HG03039 (cell line): ENCODE measurements around the gene RAB1B.
"Not testable (repeated sequence)": the region's sequence is repeated elsewhere in the genome, so short reads cannot be mapped to it uniquely, and the experiment has no call there.

Experiments used
- ATAC-seq: cut with Tn5 transposase; IDR thresholded peaks from one replicate; pipeline ENCODE4 v1.9.1; 2021; ENCODE audit warnings: mild to moderate bottlenecking, moderate library complexity; ENCODE audit not compliant: unreplicated experiment

Gene RAB1B

GRCh38 chr11:66266378-66267038 lies 1.9 kb upstream of the RAB1B start:
- no peak for ATAC-seq

- ATAC-seq, result no peak
These were observed 1.4 kb upstream of the RAB1B start for GRCh38 chr11:66267039-66267378.

- ATAC-seq, result peak; percentile 37
These were observed 828 bp upstream of the RAB1B start for GRCh38 chr11:66267379-66268243.

- ATAC-seq, result peak; percentile 2
These were observed 790 bp downstream of the RAB1B start for GRCh38 chr11:66268952-66269905.

GRCh38 chr11:66271816-66272215 lies 3.4 kb downstream of the RAB1B start:
- no peak for ATAC-seq

- no peak for ATAC-seq
These were observed 4.2 kb downstream of the RAB1B start for GRCh38 chr11:66272596-66272995.

GRCh38 chr11:66274219-66274618 lies 5.8 kb downstream of the RAB1B start:
- ATAC-seq, result no peak

GRCh38 chr11:66275396-66275795 lies 7.0 kb downstream of the RAB1B start:
- no peak for ATAC-seq

GRCh38 chr11:66275984-66276612 lies 7.7 kb downstream of the RAB1B start:
- no peak for ATAC-seq

- not testable (repeated sequence) for ATAC-seq
These were observed 8.2 kb downstream of the RAB1B start for GRCh38 chr11:66276619-66277018.

GRCh38 chr11:66277064-66277463 lies 8.6 kb downstream of the RAB1B start:
- not testable (repeated sequence) for ATAC-seq

- no peak for ATAC-seq
These were observed 9.3 kb downstream of the RAB1B start, which contains the start of gene CNIH2 for GRCh38 chr11:66277471-66278362. Gene CNIH2, plus strand, starts transcription at chr11:66278175. Its CDS starts 282 bp downstream, at chr11:66278457.

- ATAC-seq, result no peak
These were observed 10.1 kb downstream of the RAB1B start for GRCh38 chr11:66278363-66279091.

- no peak for ATAC-seq
These were observed 10.8 kb downstream of the RAB1B start for GRCh38 chr11:66279092-66279734.

GRCh38 chr11:66280428-66280827 lies 12.0 kb downstream of the RAB1B start:
- no peak for ATAC-seq

GRCh38 chr11:66281001-66281400 lies 12.6 kb downstream of the RAB1B start:
- ATAC-seq, result no peak

- no peak for ATAC-seq
These were observed 13.5 kb downstream of the RAB1B start for GRCh38 chr11:66281776-66282467.
